Psoas muscle (tissue), 8 donors: ENCODE results near the gene KHDRBS1. TPM values are rescaled to one million over a fixed set of nuclear protein-coding genes. Genes with fewer than 3 reads are reported as not detected.
A peak's percentile ranks its signal among the peaks of the same experiment; 100 is the strongest.

Experiments
- ATAC-seq, 4 donors: fragments of 200-7000 bp; cut with Tn5 transposase; one replicate each; pipeline ENCODE4 v1.9.1; 2020; ENCODE audit warnings: moderate library complexity in 3 of 4, mild to moderate bottlenecking in 2 of 4
- DNase-seq, 2 donors: peaks; one replicate each; pipeline ENCODE4 v3.0.0-alpha.2; 2020
- H3K27ac ChIP-seq: fragments of 200-600 bp; one replicate; pipeline ENCODE4 v1.8.0; 2022
- H3K27me3 ChIP-seq, 3 donors: fragments of 200-600 bp in 1 of 3; one replicate each; pipeline versions ENCODE4 v1.6.1 to v1.8.0; 2013 to 2022; ENCODE audit warnings: low read length in 2 of 3, mild to moderate bottlenecking in 2 of 3, moderate library complexity in 1 of 3; ENCODE audit not compliant: insufficient read depth in 3 of 3
- H3K36me3 ChIP-seq, 2 donors: fragments of 200-600 bp in 1 of 2; one replicate each; pipeline versions ENCODE4 v1.6.1 to v1.8.0; 2013 to 2022; ENCODE audit warnings: low read depth in 1 of 2, mild to moderate bottlenecking in 1 of 2, moderate library complexity in 1 of 2; ENCODE audit not compliant: insufficient read depth in 1 of 2
- H3K4me1 ChIP-seq: fragments of 200-600 bp; one replicate; pipeline ENCODE4 v1.8.0; 2022
- H3K4me3 ChIP-seq: fragments of 200-600 bp; one replicate; pipeline ENCODE4 v1.8.0; 2022; ENCODE audit warnings: mild to moderate bottlenecking
- H3K9me3 ChIP-seq: fragments of 200-600 bp; one replicate; pipeline ENCODE4 v1.8.0; 2022
- CTCF ChIP-seq: fragments of 200-600 bp; IDR thresholded peaks from one replicate; pipeline ENCODE4 v1.8.0; 2022; ENCODE audit warnings: antibody characterized with exemption
- WGBS, 3 donors: extraction: QIAGEN DNeasy Blood & Tissue Kit; methylation state at CpG; one replicate each; pipeline versions ENCODE4 v1.1.6 to v1.1.7; 2013; 5-methylcytosine and 5-hydroxymethylcytosine counted together
- intact Hi-C, 2 donors: fragments of 100-400 bp; cut with DNase I; formaldehyde crosslinking; loops; one replicate each; pipeline versions ENCODE4 v1.11.0 to v1.14.2; 2022
- long read RNA-seq, 2 donors: library from polyadenylated mRNA; unstranded; transcript quantifications; one replicate each; pipeline ENCODE4 v2.0.0, GENCODE V29; 2021
- polyA plus RNA-seq, 3 donors: library from polyadenylated mRNA; stranded (reverse); fragments of 200-250 nt; gene quantifications; one replicate each; pipeline ENCODE4 v1.2.3, GENCODE V29; 2013
- total RNA-seq, 4 donors: library from RNA; stranded (reverse); fragmentation: NEBNext Ultra II Directional in 2 of 4; extraction: Animal tissue kit (Norgen Biotek cat#: 25700) in 2 of 4; gene quantifications; one replicate each; pipeline versions ENCODE4 v1.2.1 to v1.2.4, GENCODE V29; 2021 to 2023
- donor health status: healthy with polysubstance abuse.
- donor health status: DM: no; HTN: no; CAD: no; lungs with moderate emphysema.
- donor health status: Bipolar disorder and iron deficiency.
- donor health status: healthy.
- donor health status: DM: yes; HTN: yes; CAD: no.
- donor health status: DM: no; HTN: no; CAD: no.
- donor health status: DM: no; HTN: no; CAD: no.
- donor health status: DM: yes; HTN: yes; CAD: no.

Gene KHDRBS1, protein sequence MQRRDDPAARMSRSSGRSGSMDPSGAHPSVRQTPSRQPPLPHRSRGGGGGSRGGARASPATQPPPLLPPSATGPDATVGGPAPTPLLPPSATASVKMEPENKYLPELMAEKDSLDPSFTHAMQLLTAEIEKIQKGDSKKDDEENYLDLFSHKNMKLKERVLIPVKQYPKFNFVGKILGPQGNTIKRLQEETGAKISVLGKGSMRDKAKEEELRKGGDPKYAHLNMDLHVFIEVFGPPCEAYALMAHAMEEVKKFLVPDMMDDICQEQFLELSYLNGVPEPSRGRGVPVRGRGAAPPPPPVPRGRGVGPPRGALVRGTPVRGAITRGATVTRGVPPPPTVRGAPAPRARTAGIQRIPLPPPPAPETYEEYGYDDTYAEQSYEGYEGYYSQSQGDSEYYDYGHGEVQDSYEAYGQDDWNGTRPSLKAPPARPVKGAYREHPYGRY
- 10 to 100 TPM; 46.5 to 64.5 (median 56.1) TPM for total RNA-seq
- polyA plus RNA-seq = 10 to 100 TPM; 30.6 to 40.4 (median 38.5) TPM
- long read RNA-seq, donor 1, transcript KHDRBS1-202 (9 exons, 2,757 nt) = major isoform, 122 of 129 reads
- long read RNA-seq, donor 1, partial matches to known transcripts = 1 of 129 reads
- long read RNA-seq, donor 1, other reads (novel, unspliced or antisense) = 3 of 129 reads
- long read RNA-seq, donor 2, transcript KHDRBS1-204 (8 exons, 1,215 nt) = minor isoform, 12 of 280 reads
- long read RNA-seq, donor 2, transcript KHDRBS1-202 (9 exons, 2,757 nt) = major isoform, 252 of 280 reads
- long read RNA-seq, donor 2, partial matches to known transcripts = 3 of 280 reads
- long read RNA-seq, donor 2, other reads (novel, unspliced or antisense) = 11 of 280 reads

DNA sequence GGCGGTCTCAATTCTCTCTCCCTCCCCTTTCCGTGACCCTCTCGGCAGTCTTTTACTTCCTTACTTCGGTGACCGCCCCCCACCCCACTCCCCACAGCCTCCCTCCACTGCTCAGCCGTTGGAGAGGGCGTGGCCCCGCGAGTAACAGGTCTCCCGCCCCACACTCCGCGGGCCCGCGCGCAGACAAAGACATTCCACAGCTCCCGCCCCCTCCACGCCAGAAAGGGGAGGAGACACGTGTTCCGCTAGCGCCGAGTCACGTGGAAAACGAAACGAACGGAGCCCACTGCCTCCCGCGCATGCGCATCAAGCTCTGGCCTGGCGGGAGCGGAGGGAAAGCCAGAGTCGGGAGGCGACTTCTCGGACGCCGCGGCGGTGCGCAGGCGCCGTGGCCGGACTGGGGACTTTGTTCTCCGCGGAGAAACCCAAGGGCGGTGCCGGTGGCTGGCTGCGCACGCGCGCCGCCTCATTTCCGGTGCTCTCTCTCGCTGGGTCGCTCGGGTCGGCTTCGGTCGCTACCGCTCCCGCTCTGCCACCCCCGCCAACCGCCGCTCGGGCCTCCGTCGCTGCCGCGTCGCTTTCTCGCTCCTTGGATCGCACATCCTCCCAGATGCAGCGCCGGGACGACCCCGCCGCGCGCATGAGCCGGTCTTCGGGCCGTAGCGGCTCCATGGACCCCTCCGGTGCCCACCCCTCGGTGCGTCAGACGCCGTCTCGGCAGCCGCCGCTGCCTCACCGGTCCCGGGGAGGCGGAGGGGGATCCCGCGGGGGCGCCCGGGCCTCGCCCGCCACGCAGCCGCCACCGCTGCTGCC lies at the start of gene KHDRBS1:
KHDRBS1 (plus strand) TSS at position 483 of the 813 bp plus-strand sequence; CDS start at position 611, 128 bp downstream.
- peak; percentile 95 to 97 (median 96) for ATAC-seq
- intact Hi-C loops = loop anchor here in 1 of 2 donors (2.0 kb wide), 1 partner anchor 45 kb away; no protein-coding TSS in a partner anchor
- Histone ChIP-seq H3K9me3 (no peaks in the 10 kb centered on the region), H3K4me1 (peaks cover 34% of the 10 kb centered on the region), H3K27ac (peak within 1 kb of the TSS; percentile 98), H3K36me3 (no peaks in the 10 kb centered on the region), H3K27me3 (no peaks in the 10 kb centered on the region), H3K4me3 (peak within 1 kb of the TSS; percentile 99)
- WGBS, 3 donors = 0 to 1% (median 1%) methylated on average over 90 to 101 of the region's 101 CpGs
- DNase-seq = peak; percentile 99 to 100
- TF ChIP-seq CTCF = no peak

GRCh38 chr1:31970873-31971272 lies 42.8 kb upstream of the KHDRBS1 start:
- peaks cover 4% of the 10 kb centered on the region for H3K4me1 ChIP-seq
- H3K9me3 ChIP-seq = no peaks in the 10 kb centered on the region
- no peaks in the 10 kb centered on the region for H3K27me3 ChIP-seq
- H3K27ac ChIP-seq = no peak overlapping the region
- DNase-seq (no peak), ATAC-seq (no peak)
- H3K36me3 ChIP-seq = no peaks in the 10 kb centered on the region
- H3K4me3 ChIP-seq = no peak overlapping the region
- intact Hi-C loops = no loop called here
- WGBS, 3 donors = 51 to 56% (median 55%) methylated on average over 3 of the region's 3 CpGs
- TF ChIP-seq CTCF = no peak

- Histone ChIP-seq H3K4me1 (no peaks in the 10 kb centered on the region), H3K27me3 (no peaks in the 10 kb centered on the region), H3K4me3 (no peak overlapping the region), H3K36me3 (no peaks in the 10 kb centered on the region), H3K9me3 (no peaks in the 10 kb centered on the region), H3K27ac (no peak overlapping the region)
- WGBS, 3 donors = 83 to 97% (median 87%) methylated on average over 1 of the region's 1 CpG
- TF ChIP-seq CTCF = no peak
- intact Hi-C loops = no loop called here
- DNase-seq = no peak
- no peak for ATAC-seq
Measured at GRCh38 chr1:31976401-31976800, 37.3 kb upstream of the KHDRBS1 start.

GRCh38 chr1:31977385-31978131 lies 36.1 kb upstream of the KHDRBS1 start:
- Histone ChIP-seq H3K4me3 (no peak overlapping the region), H3K36me3 (no peaks in the 10 kb centered on the region), H3K27ac (no peak overlapping the region), H3K27me3 (no peaks in the 10 kb centered on the region), H3K4me1 (no peaks in the 10 kb centered on the region), H3K9me3 (no peaks in the 10 kb centered on the region)
- TF ChIP-seq CTCF = peak; percentile 20
- intact Hi-C loops = no loop called here
- 58 to 65% (median 62%) methylated on average over 6 of the region's 6 CpGs for WGBS, 3 donors
- peak in 3 of 4 donors; percentile 58 to 77 (median 72) for ATAC-seq
- peak; percentile 33 to 74 for DNase-seq
